ENCODE results near the gene SMG5. TPM values are rescaled to one million over a fixed set of nuclear protein-coding genes. Genes with fewer than 3 reads are reported as not detected.

SMG5 gene
- total RNA-seq, 3 donors from 2014 or later: 35.7 to 67.8 (median 54.7) TPM

- no peak for DNase-seq (ENCODE audit: low spot score in 2 of 2)
- Histone ChIP-seq H3K4me3 (no peak overlapping the region), H3K36me3 (peaks cover 14% of the 10 kb centered on the region), H3K27me3 (no peaks in the 10 kb centered on the region), H3K27ac (no peak overlapping the region), H3K4me1 (peaks cover 0 to 11% of the 10 kb centered on the region in 2 donors), H3K9me3 (no peaks in the 10 kb centered on the region)
- no peak for TF ChIP-seq CTCF (IDR thresholded peaks at IDR 0.05)
- TF ChIP-seq POLR2A (IDR thresholded peaks at IDR 0.05): no peak
- no peak for TF ChIP-seq POLR2AphosphoS5 (IDR thresholded peaks at IDR 0.05)
- intact Hi-C loops (cut with DNase I; ENCODE audit: low total_unique reads): no loop called here
Observed at GRCh38 chr1:156251527-156251926, 31.1 kb downstream of the SMG5 start.

GRCh38 chr1:156249593-156249992 is 33.0 kb downstream of the SMG5 start:
- Histone ChIP-seq H3K4me3 (no peak overlapping the region), H3K27ac (no peak overlapping the region), H3K27me3 (no peaks in the 10 kb centered on the region), H3K36me3 (peaks cover 14% of the 10 kb centered on the region), H3K4me1 (peaks cover 0 to 11% of the 10 kb centered on the region in 2 donors), H3K9me3 (no peaks in the 10 kb centered on the region)
- TF ChIP-seq POLR2AphosphoS5 (IDR thresholded peaks at IDR 0.05): no peak
- no peak for TF ChIP-seq POLR2A (IDR thresholded peaks at IDR 0.05)
- TF ChIP-seq CTCF (IDR thresholded peaks at IDR 0.05): no peak
- DNase-seq (ENCODE audit: low spot score in 2 of 2): no peak
- intact Hi-C loops (cut with DNase I; ENCODE audit: low total_unique reads): no loop called here

GRCh38 chr1:156248323-156248683 is 34.3 kb downstream of the SMG5 start:
- TF ChIP-seq POLR2AphosphoS5 (IDR thresholded peaks at IDR 0.05) (no peak), POLR2A (IDR thresholded peaks at IDR 0.05) (no peak)
- Histone ChIP-seq H3K4me3 (peak overlapping the region in 1 of 3 donors; percentile 3), H3K36me3 (peaks cover 14% of the 10 kb centered on the region), H3K4me1 (peaks cover 0 to 11% of the 10 kb centered on the region in 2 donors), H3K27ac (peak overlapping the region; percentile 10), H3K27me3 (no peaks in the 10 kb centered on the region), H3K9me3 (no peaks in the 10 kb centered on the region)
- intact Hi-C loops (cut with DNase I; ENCODE audit: low total_unique reads): no loop called here
- no peak for DNase-seq (ENCODE audit: low spot score in 2 of 2)

- H3K36me3 ChIP-seq: peaks cover 8% of the 10 kb centered on the region
- H3K4me1 ChIP-seq: peaks cover 0 to 11% of the 10 kb centered on the region in 2 donors
- peak in 1 of 2 donors; percentile 61 for DNase-seq (ENCODE audit: low spot score in 2 of 2)
- no peaks in the 10 kb centered on the region for H3K9me3 ChIP-seq
- peak within 1 kb of the TSS in 1 of 3 donors; percentile 3 for H3K4me3 ChIP-seq
- H3K27ac ChIP-seq: peak within 1 kb of the TSS; percentile 10
- no peaks in the 10 kb centered on the region for H3K27me3 ChIP-seq
- intact Hi-C loops (cut with DNase I; ENCODE audit: low total_unique reads): no loop called here
- no peak for TF ChIP-seq POLR2A (IDR thresholded peaks at IDR 0.05)
- no peak for TF ChIP-seq CTCF (IDR thresholded peaks at IDR 0.05)
- TF ChIP-seq POLR2AphosphoS5 (IDR thresholded peaks at IDR 0.05): no peak
Observed at GRCh38 chr1:156247460-156248322, 34.9 kb downstream of the SMG5 start, which contains the start of gene PAQR6. Gene PAQR6, minus strand, starts transcription at chr1:156248056. Its CDS starts 1,325 bp downstream, at chr1:156246731.

GRCh38 chr1:156246781-156247459 is 35.7 kb downstream of the SMG5 start:
- peaks cover 6% of the 10 kb centered on the region for H3K36me3 ChIP-seq
- peaks cover 0 to 11% of the 10 kb centered on the region in 2 donors for H3K4me1 ChIP-seq
- no peaks in the 10 kb centered on the region for H3K27me3 ChIP-seq
- DNase-seq (ENCODE audit: low spot score in 2 of 2): peak in 1 of 2 donors; percentile 31
- no peak overlapping the region for H3K4me3 ChIP-seq
- no peak for TF ChIP-seq POLR2A (IDR thresholded peaks at IDR 0.05)
- no peak for TF ChIP-seq CTCF (IDR thresholded peaks at IDR 0.05)
- TF ChIP-seq POLR2AphosphoS5 (IDR thresholded peaks at IDR 0.05): no peak
- H3K27ac ChIP-seq: no peak overlapping the region
- intact Hi-C loops (cut with DNase I; ENCODE audit: low total_unique reads): no loop called here
- H3K9me3 ChIP-seq: no peaks in the 10 kb centered on the region

Measured in breast epithelium (tissue), 4 donors.